ENCODE results near the gene FHDC1.

Gene FHDC1

DNA sequence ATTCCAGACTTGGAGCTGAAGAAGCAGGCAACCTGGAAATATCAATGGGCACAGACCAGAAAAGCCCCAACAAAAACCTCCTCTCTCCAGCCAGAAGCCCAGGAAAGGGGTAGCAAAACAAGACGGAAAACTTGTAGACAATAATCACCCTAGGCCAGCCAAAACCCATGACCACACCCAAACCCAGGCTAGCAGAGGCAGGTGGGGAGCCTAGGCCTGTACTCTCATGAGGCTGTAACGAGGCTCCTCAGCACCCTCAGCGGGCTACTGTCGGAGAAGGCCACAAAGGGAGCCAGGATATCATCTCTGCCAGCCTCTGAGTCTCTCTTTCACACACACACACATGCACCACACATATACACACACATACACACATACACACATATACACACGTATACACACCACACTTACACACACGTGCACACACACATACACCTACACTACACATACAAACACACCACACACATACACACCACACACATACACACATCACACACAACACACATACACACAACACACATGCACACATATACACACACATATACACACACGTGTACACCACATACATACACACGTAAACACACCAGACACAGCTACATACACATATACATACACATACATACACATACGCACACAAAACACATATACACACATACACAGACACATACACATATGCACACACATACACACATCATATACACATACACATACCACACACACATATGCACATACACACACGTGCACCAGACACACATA lies 90.6 kb downstream of the FHDC1 start:
- Histone ChIP-seq H3K4me3 (ENCODE audit: insufficient read depth, low read length, poor library complexity, severe bottlenecking) (no peak overlapping the region), H3K9me3 (ENCODE audit: insufficient read depth, low read length) (no peaks in the 10 kb centered on the region), H4K20me1 (ENCODE audit: low read depth, low read length) (no peaks in the 10 kb centered on the region), H3K79me2 (ENCODE audit: insufficient read depth, low read length) (no peaks in the 10 kb centered on the region), H3K27ac (ENCODE audit: low read depth, low read length) (no peak overlapping the region), H3K9me2 (replicated peaks; ENCODE audit: insufficient read depth, low read length) (no peaks in the 10 kb centered on the region), H3K36me3 (ENCODE audit: low read length) (no peaks in the 10 kb centered on the region), H3K4me2 (ENCODE audit: low read depth, low read length, poor library complexity, severe bottlenecking) (no peak overlapping the region), H3K9ac (ENCODE audit: low read length) (no peak overlapping the region), H2AFZ (ENCODE audit: low read depth, low read length, severe bottlenecking) (no peak overlapping the region), H3K27me3 (ENCODE audit: low read length) (no peaks in the 10 kb centered on the region), H3F3A (ENCODE audit: insufficient read depth) (no peaks in the 10 kb centered on the region)
- TF ChIP-seq EZH2phosphoT487 (conservative IDR thresholded peaks at IDR 0.05; ENCODE audit: low read length): no peak
- TF ChIP-seq, protein P1, sequence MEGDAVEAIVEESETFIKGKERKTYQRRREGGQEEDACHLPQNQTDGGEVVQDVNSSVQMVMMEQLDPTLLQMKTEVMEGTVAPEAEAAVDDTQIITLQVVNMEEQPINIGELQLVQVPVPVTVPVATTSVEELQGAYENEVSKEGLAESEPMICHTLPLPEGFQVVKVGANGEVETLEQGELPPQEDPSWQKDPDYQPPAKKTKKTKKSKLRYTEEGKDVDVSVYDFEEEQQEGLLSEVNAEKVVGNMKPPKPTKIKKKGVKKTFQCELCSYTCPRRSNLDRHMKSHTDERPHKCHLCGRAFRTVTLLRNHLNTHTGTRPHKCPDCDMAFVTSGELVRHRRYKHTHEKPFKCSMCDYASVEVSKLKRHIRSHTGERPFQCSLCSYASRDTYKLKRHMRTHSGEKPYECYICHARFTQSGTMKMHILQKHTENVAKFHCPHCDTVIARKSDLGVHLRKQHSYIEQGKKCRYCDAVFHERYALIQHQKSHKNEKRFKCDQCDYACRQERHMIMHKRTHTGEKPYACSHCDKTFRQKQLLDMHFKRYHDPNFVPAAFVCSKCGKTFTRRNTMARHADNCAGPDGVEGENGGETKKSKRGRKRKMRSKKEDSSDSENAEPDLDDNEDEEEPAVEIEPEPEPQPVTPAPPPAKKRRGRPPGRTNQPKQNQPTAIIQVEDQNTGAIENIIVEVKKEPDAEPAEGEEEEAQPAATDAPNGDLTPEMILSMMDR (IDR thresholded peaks at IDR 0.05; ENCODE audit: insufficient read depth, low read length, poor library complexity, severe bottlenecking): no peak

DNA sequence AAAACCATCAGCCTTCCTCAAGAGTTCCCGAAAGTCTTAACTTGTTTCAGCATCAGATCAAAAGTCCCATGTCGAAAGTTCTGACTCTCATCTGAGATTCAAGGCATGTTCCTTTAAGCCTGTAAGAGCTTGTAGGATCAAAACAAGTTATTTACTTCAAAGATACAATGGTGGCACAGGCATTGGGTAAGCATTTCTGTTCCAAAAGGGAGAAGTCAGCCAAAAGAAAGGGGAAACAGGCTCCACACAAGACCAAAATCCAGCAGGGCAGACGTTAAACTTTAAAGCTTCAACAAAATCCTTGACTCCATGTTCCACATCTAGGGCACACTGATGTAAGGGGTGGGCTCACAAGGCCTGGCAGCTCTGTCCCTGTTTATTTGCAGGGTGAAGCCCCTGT lies 91.7 kb downstream of the FHDC1 start:
- Histone ChIP-seq H3K27me3 (ENCODE audit: low read length) (no peaks in the 10 kb centered on the region), H3K27ac (ENCODE audit: low read depth, low read length) (no peak overlapping the region), H3K36me3 (ENCODE audit: low read length) (no peaks in the 10 kb centered on the region), H3K9ac (ENCODE audit: low read length) (no peak overlapping the region), H3K4me3 (ENCODE audit: insufficient read depth, low read length, poor library complexity, severe bottlenecking) (no peak overlapping the region), H3K79me2 (ENCODE audit: insufficient read depth, low read length) (no peaks in the 10 kb centered on the region), H3K4me2 (ENCODE audit: low read depth, low read length, poor library complexity, severe bottlenecking) (no peak overlapping the region), H3K9me2 (replicated peaks; ENCODE audit: insufficient read depth, low read length) (no peaks in the 10 kb centered on the region), H3K9me3 (ENCODE audit: insufficient read depth, low read length) (no peaks in the 10 kb centered on the region), H4K20me1 (ENCODE audit: low read depth, low read length) (no peaks in the 10 kb centered on the region), H2AFZ (ENCODE audit: low read depth, low read length, severe bottlenecking) (no peak overlapping the region), H3F3A (ENCODE audit: insufficient read depth) (no peaks in the 10 kb centered on the region)
- TF ChIP-seq EZH2phosphoT487 (conservative IDR thresholded peaks at IDR 0.05; ENCODE audit: low read length): no peak
- TF ChIP-seq, protein P1 (IDR thresholded peaks at IDR 0.05; ENCODE audit: insufficient read depth, low read length, poor library complexity, severe bottlenecking): no peak

DNA sequence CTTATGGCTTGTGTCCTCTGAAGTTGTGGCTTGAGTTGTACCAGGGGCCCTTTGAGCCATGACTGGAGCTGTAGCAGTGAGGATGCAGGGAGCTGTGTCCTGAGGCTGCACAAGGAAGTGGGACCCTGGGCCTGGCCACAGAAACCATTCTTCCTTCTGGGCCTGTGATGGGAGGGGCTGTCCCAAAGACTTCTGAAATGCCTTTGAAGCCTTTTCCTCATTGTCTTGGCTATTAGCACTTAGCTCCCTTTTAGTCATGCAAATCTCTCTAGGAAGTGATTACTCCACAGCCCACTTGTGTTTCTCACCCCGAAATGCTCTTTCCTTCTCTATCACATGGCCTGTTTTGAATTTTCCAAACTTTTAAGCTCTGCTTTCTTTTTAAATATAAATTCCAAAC lies 92.4 kb downstream of the FHDC1 start:
- Histone ChIP-seq H3K4me3 (ENCODE audit: insufficient read depth, low read length, poor library complexity, severe bottlenecking) (no peak overlapping the region), H3K9me3 (ENCODE audit: insufficient read depth, low read length) (no peaks in the 10 kb centered on the region), H3K27me3 (ENCODE audit: low read length) (no peaks in the 10 kb centered on the region), H3F3A (ENCODE audit: insufficient read depth) (no peaks in the 10 kb centered on the region), H3K9me2 (replicated peaks; ENCODE audit: insufficient read depth, low read length) (no peaks in the 10 kb centered on the region), H3K27ac (ENCODE audit: low read depth, low read length) (no peak overlapping the region), H3K4me2 (ENCODE audit: low read depth, low read length, poor library complexity, severe bottlenecking) (no peak overlapping the region), H3K79me2 (ENCODE audit: insufficient read depth, low read length) (no peaks in the 10 kb centered on the region), H3K36me3 (ENCODE audit: low read length) (no peaks in the 10 kb centered on the region), H3K9ac (ENCODE audit: low read length) (no peak overlapping the region), H2AFZ (ENCODE audit: low read depth, low read length, severe bottlenecking) (no peak overlapping the region), H4K20me1 (ENCODE audit: low read depth, low read length) (no peaks in the 10 kb centered on the region)
- TF ChIP-seq, protein P1 (IDR thresholded peaks at IDR 0.05; ENCODE audit: insufficient read depth, low read length, poor library complexity, severe bottlenecking): no peak
- no peak for TF ChIP-seq EZH2phosphoT487 (conservative IDR thresholded peaks at IDR 0.05; ENCODE audit: low read length)
